GM12878 (cell line): ENCODE data around the gene NF1. TPM values are rescaled to one million over a fixed set of nuclear protein-coding genes. Genes with fewer than 3 reads are reported as not detected.

Experiments used
- ATAC-seq: fragments of 200-7000 bp; cut with Tn5 transposase; 3 replicates; pipeline ENCODE4 v1.9.1; 2020; ENCODE audit warnings: mild to moderate bottlenecking, moderate library complexity
- BruUV-seq: library from RNA; stranded (reverse); fragments of 400-500 nt; replicated peaks from 2 replicates; lab custom pipeline; 2021; lab: Mats Ljungman, UMichigan
- CTCF ChIA-PET: fragments of 300-600 bp; sonication (Branson Sonifier 250); formaldehyde crosslinking; extraction: SDS; loops from one replicate; lab custom pipeline; 2021; ENCODE audit warnings: inconsistent platforms; lab: Yijun Ruan, JAX
- POLR2A ChIA-PET: fragments of 350-600 bp; formaldehyde crosslinking; extraction: SDS; loops from one replicate; lab custom pipeline; 2021; ENCODE audit warnings: inconsistent platforms; lab: Charles Lee
- RAD21 ChIA-PET: fragments of 300-600 bp; sonication (Branson Sonifier 250); formaldehyde crosslinking; loops from one replicate; lab custom pipeline; 2023; ENCODE audit warnings: antibody characterized with exemption; ENCODE audit not compliant: unreplicated experiment; lab: Charles Lee
- SMC1A ChIA-PET: fragments of 300-600 bp; sonication (Branson Sonifier 250); formaldehyde crosslinking; loops from one replicate; lab custom pipeline; 2023; ENCODE audit not compliant: unreplicated experiment, uncharacterized antibody; lab: Charles Lee
- DNase-seq: peaks from one replicate; pipeline ENCODE4 v3.0.0-alpha.2; 2011; ENCODE audit warnings: low read depth, low spot score
- FAIRE-seq: peaks from 3 replicates; lab custom pipeline; 2011; peaks lifted over from hg19 to GRCh38; lab: Jason Lieb, UNC
- H2AFZ ChIP-seq: 2 replicates; pipeline ENCODE4 v1.6.0; 2011; ENCODE audit warnings: low read depth, low read length, control low read depth; ENCODE audit not compliant: control insufficient read depth
- H3K27ac ChIP-seq: 2 replicates; pipeline ENCODE4 v1.5.1; 2011; ENCODE audit warnings: control low read depth; ENCODE audit not compliant: control insufficient read depth, insufficient read depth
- H3K27me3 ChIP-seq, 2 experiments: replicated peaks in 1 of 2; 2 replicates each; pipeline versions ENCODE4 v1.6.0 to v1.6.1; 2011; ENCODE audit warnings: low read length in 1 of 2; ENCODE audit not compliant: control insufficient read depth in 2 of 2, insufficient read depth in 2 of 2
- H3K36me3 ChIP-seq, 2 experiments: 2 replicates each; pipeline ENCODE4 v1.5.1; 2011; ENCODE audit warnings: low read length in 1 of 2; ENCODE audit not compliant: control insufficient read depth in 2 of 2, insufficient read depth in 2 of 2
- H3K4me1 ChIP-seq: 2 replicates; pipeline ENCODE4 v1.6.1; 2011; ENCODE audit warnings: mild to moderate bottlenecking, low read length, moderate library complexity, mixed read lengths; ENCODE audit not compliant: control insufficient read depth, insufficient read depth
- H3K4me2 ChIP-seq: 2 replicates; pipeline ENCODE4 v1.6.0; 2011; ENCODE audit warnings: control low read depth; ENCODE audit not compliant: control insufficient read depth, insufficient read depth
- H3K4me3 ChIP-seq: fragments of 200-600 bp; sonication (generic); 2 replicates; pipeline ENCODE4 v1.5.1; 2016
- H3K79me2 ChIP-seq: 2 replicates; pipeline ENCODE4 v1.6.0; 2011; ENCODE audit warnings: low read length; ENCODE audit not compliant: control insufficient read depth, insufficient read depth
- H3K9ac ChIP-seq: 2 replicates; pipeline ENCODE4 v1.8.0; 2011; ENCODE audit warnings: low read length, control low read depth, mixed read lengths; ENCODE audit not compliant: control insufficient read depth, insufficient read depth
- H3K9me3 ChIP-seq: replicated peaks from 3 replicates; pipeline ENCODE4 v1.5.1; 2011; ENCODE audit warnings: mild to moderate bottlenecking, low read length; ENCODE audit not compliant: control insufficient read depth, insufficient read depth
- H4K20me1 ChIP-seq: 2 replicates; pipeline ENCODE4 v1.6.0; 2011; ENCODE audit not compliant: control insufficient read depth, insufficient read depth
- ATF7 ChIP-seq: fragments of 450-650 bp; IDR thresholded peaks from 2 replicates; pipeline ENCODE4 v1.6.1; 2016; ENCODE audit warnings: low read depth, mild to moderate bottlenecking
- IRF5 ChIP-seq: fragments of 450-650 bp; IDR thresholded peaks from 2 replicates; pipeline ENCODE4 v1.6.1; 2017; ENCODE audit warnings: borderline replicate concordance
- KDM1A ChIP-seq: fragments of 200-600 bp; sonication (generic); IDR thresholded peaks from 2 replicates; pipeline ENCODE4 v1.6.1; 2016; ENCODE audit warnings: borderline replicate concordance
- MTA2 ChIP-seq: fragments of 450-650 bp; IDR thresholded peaks from 2 replicates; pipeline ENCODE4 v1.6.1; 2016; ENCODE audit warnings: low read depth, mild to moderate bottlenecking, moderate library complexity
- NBN ChIP-seq: fragments of 450-650 bp; IDR thresholded peaks from 2 replicates; pipeline ENCODE4 v1.6.1; 2016
- RBBP5 ChIP-seq: fragments of 200-600 bp; sonication (generic); conservative IDR thresholded peaks from 2 replicates; pipeline ENCODE4 v1.6.1; 2016
- RCOR1 ChIP-seq: conservative IDR thresholded peaks from 2 replicates; pipeline ENCODE4 v1.6.1; 2012; ENCODE audit warnings: low read depth, low read length, improper control_type of control experiment
- SMC3 ChIP-seq: IDR thresholded peaks from 2 replicates; pipeline ENCODE4 v1.6.1; 2011; ENCODE audit warnings: low read length, improper control_type of control experiment, borderline replicate concordance
- SRF ChIP-seq, 2 experiments: IDR thresholded peaks; 2 replicates each; pipeline ENCODE4 v1.6.1; 2011; ENCODE audit warnings: low read depth in 2 of 2, low read length in 2 of 2, mild to moderate bottlenecking in 1 of 2, moderate library complexity in 1 of 2
- TBL1XR1 ChIP-seq: IDR thresholded peaks from 2 replicates; pipeline ENCODE4 v1.6.1; 2012; ENCODE audit warnings: low read depth, low read length, improper control_type of control experiment
- USF2 ChIP-seq: IDR thresholded peaks from 2 replicates; pipeline ENCODE4 v1.6.1; 2011; ENCODE audit warnings: low read depth, low read length, improper control_type of control experiment, borderline replicate concordance
- WRNIP1 ChIP-seq: IDR thresholded peaks from 2 replicates; pipeline ENCODE4 v1.6.1; 2011; ENCODE audit warnings: low read depth, low read length, improper control_type of control experiment, borderline replicate concordance
- ZBTB33 ChIP-seq: fragments of 450-650 bp; IDR thresholded peaks from 2 replicates; pipeline ENCODE4 v1.6.1; 2017; ENCODE audit warnings: mild to moderate bottlenecking
- ZNF274 ChIP-seq: IDR thresholded peaks from one replicate; pipeline ENCODE4 v1.8.0; 2011; ENCODE audit not compliant: insufficient read length, insufficient read depth
- WGBS: methylation state at CpG from one replicate; pipeline ENCODE4 v1.1.6; 2016; ENCODE audit warnings: low lambda C conversion rate; ENCODE audit not compliant: insufficient replicate concordance, insufficient coverage; ENCODE audit errors: missing lambda C conversion rate; 5-methylcytosine and 5-hydroxymethylcytosine counted together
- in situ Hi-C: fragments of 300-500 bp; cut with MboI; formaldehyde crosslinking; loops from 9 replicates; pipeline ENCODE4 v1.14.3; 2018; ENCODE audit warnings: mixed read lengths
- intact Hi-C: fragments of 100-400 bp; cut with micrococcal nuclease; formaldehyde crosslinking; loops from one replicate; pipeline ENCODE4 v1.14.2; 2022; ENCODE audit not compliant: unreplicated experiment
- polyA plus RNA-seq, 11 experiments: library from polyadenylated mRNA; depleted of rRNA in 4 of 11; unstranded in 6 of 11; stranded (reverse) in 5 of 11; fragments of >200 nt; fragmentation: Nextera tagmentation in 4 of 11; fragmentation: Illumina TruSeq in 1 of 11; extraction: Ambion mirVana in 4 of 11; extraction: Trizol in 1 of 11; gene quantifications; 1 replicate in 1 of 11; 2 replicates in 10 of 11; pipeline versions ENCODE4 v1.2.1 to v1.2.3, GENCODE V29; 2011 to 2016; ENCODE audit warnings: inconsistent platforms in 2 of 11, missing spikeins in 2 of 11, low read depth in 1 of 11
- total RNA-seq, 4 experiments: library from RNA; depleted of rRNA in 3 of 4; stranded (reverse); fragments of >200 nt in 3 of 4; fragmentation: Illumina TruSeq in 1 of 4; extraction: Trizol in 1 of 4; gene quantifications; 2 replicates each; pipeline versions ENCODE4 v1.2.1 to v1.2.3, GENCODE V29; 2013 to 2021

The NF1 gene
- total and polyA plus RNA-seq, 10 of the 15 experiments (the other 5 are each of a cell fraction or from before 2014, with no cell fraction given), result 2.5 to 31.8 (median 16.6) TPM

- BruUV-seq, result no TSS peak
- no peak for DNase-seq
- no peak overlapping the region for H2AFZ ChIP-seq
- 33% methylated on average over 3 of the region's 3 CpGs for WGBS
- CTCF ChIA-PET, result interaction anchor here (1.0 to 2.6 kb wide), 3 partner anchors 14 to 375 kb away, joined by 3 to 7 read pairs (median 4); no protein-coding TSS in a partner anchor
- H3K4me3 ChIP-seq, result no peak overlapping the region
- no peak for FAIRE-seq
- H3K4me2 ChIP-seq, result no peak overlapping the region
- no peaks in the 10 kb centered on the region for H3K9me3 ChIP-seq
- intact Hi-C loops, result loop anchor here (5.0 kb wide), 1 partner anchor 456 kb away; no protein-coding TSS in a partner anchor
- no peak overlapping the region for H3K27ac ChIP-seq
- H3K9ac ChIP-seq, result no peak overlapping the region
- H3K27me3 ChIP-seq, result peaks cover 5 to 6% of the 10 kb centered on the region in 2 experiments
- no peaks in the 10 kb centered on the region; the same call in 1 of the 2 replicates for H4K20me1 ChIP-seq
- POLR2A ChIA-PET, result no interaction called here
- no peaks in the 10 kb centered on the region for H3K79me2 ChIP-seq
- no peaks in the 10 kb centered on the region for H3K36me3 ChIP-seq
- no peaks in the 10 kb centered on the region for H3K4me1 ChIP-seq
- RAD21 ChIA-PET, result no interaction called here
- in situ Hi-C loops, result loop anchor here (5.0 kb wide), 1 partner anchor 141 kb away; no protein-coding TSS in a partner anchor
- no peak for TF ChIP-seq NBN
- no peak for TF ChIP-seq RCOR1
- no peak for TF ChIP-seq WRNIP1
- no peak for TF ChIP-seq IRF5
- SMC1A ChIA-PET, result no interaction called here
- no peak for ATAC-seq
Observed at GRCh38 chr17:31386542-31387075, 291.8 kb downstream of the NF1 start.

GRCh38 chr17:31387438-31387837, 292.7 kb downstream of the NF1 start:
- CTCF ChIA-PET, result interaction anchor here (0.9 to 1.0 kb wide), 2 partner anchors 19 to 375 kb away, joined by 3 to 4 read pairs; no protein-coding TSS in a partner anchor
- TF ChIP-seq SMC3 (no peak), SRF (IDR thresholded peaks at IDR 0.05; ENCODE audit: low read depth in 2 of 2, low read length in 2 of 2) (no peak), ATF7 (no peak), ZBTB33 (no peak), RBBP5 (no peak), MTA2 (no peak), KDM1A (no peak), USF2 (no peak), TBL1XR1 (no peak), ZNF274 (no peak)

More at GRCh38 chr17:31387438-31387837, 292.7 kb downstream of the NF1 start:
- Histone ChIP-seq H3K27me3 (peaks cover 6 to 8% of the 10 kb centered on the region in 2 experiments), H3K4me2 (no peak overlapping the region), H3K27ac (no peak overlapping the region), H3K36me3 (no peaks in the 10 kb centered on the region), H4K20me1 (no peaks in the 10 kb centered on the region; the same call in 1 of the 2 replicates), H2AFZ (no peak overlapping the region), H3K9me3 (no peaks in the 10 kb centered on the region), H3K4me3 (no peak overlapping the region), H3K9ac (no peak overlapping the region), H3K4me1 (no peaks in the 10 kb centered on the region), H3K79me2 (no peaks in the 10 kb centered on the region)
- no TSS peak for BruUV-seq
- DNase-seq (no peak), ATAC-seq (no peak), FAIRE-seq (no peak)
- in situ Hi-C loops, result loop anchor here (5.0 kb wide), 1 partner anchor 140 kb away; no protein-coding TSS in a partner anchor
- WGBS, result 61% methylated on average over 12 of the region's 12 CpGs
- intact Hi-C loops, result loop anchor here (5.0 kb wide), 1 partner anchor 455 kb away; no protein-coding TSS in a partner anchor
- ChIA-PET SMC1A (no interaction called here), POLR2A (no interaction called here), RAD21 (no interaction called here)
